NOMO-1 (cell line): ENCODE results near the gene CASTOR1.

ENCODE experiments used
- DNase-seq, 2 experiments: peaks; one replicate each; lab custom pipeline; 2025; ENCODE audit not compliant: unreplicated experiment in 2 of 2; lab: John Stamatoyannopoulos, UW

Gene CASTOR1

DNA sequence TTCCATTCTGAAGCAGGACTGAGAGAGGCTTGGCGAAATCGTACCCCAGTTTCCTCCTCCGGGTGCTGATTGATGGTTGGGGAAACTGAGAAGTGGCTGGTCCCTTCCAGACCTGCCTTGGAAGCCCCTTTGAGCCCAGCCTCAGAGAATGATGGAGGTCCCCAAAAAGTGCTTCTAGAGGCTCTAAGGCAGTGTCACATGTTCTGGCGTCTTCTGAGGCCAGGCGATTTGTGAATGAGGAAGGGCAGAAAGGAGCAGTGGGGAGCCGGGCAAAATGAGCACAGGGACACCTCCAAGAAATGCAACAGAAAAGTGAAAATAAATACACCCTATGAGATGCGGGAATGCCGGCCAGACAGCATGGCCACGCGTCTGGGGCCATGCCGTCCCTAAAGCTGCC lies 41.7 kb downstream of the CASTOR1 start:
- no peak for DNase-seq

DNA sequence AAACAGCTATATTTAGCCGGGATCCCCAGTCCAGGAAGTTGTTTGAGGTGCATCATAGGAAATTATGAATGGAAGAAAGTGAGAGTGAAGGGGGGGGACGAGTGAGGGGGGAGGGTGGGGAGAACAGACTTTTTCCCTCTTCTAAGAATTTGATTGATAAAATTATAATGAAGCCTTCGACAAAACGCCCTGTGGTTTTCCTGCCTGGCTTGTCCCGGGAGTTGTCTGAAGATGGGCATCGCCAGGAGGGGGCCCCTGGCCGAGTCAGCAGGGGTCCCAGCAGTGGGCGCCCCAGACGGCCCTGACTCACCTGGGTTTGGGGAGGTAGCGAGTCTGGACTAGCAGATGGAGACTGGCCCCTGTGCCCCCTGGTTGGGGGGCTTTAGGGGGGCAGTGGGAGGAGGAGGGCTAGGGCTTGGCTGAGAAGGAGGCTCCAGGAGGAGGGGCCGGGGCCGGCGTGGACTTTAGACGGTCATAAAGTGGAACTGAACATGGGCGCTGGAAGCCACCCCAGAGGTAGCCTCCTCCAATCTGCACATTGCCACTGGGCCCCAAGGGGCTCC lies 42.4 kb downstream of the CASTOR1 start:
- no peak for DNase-seq

DNA sequence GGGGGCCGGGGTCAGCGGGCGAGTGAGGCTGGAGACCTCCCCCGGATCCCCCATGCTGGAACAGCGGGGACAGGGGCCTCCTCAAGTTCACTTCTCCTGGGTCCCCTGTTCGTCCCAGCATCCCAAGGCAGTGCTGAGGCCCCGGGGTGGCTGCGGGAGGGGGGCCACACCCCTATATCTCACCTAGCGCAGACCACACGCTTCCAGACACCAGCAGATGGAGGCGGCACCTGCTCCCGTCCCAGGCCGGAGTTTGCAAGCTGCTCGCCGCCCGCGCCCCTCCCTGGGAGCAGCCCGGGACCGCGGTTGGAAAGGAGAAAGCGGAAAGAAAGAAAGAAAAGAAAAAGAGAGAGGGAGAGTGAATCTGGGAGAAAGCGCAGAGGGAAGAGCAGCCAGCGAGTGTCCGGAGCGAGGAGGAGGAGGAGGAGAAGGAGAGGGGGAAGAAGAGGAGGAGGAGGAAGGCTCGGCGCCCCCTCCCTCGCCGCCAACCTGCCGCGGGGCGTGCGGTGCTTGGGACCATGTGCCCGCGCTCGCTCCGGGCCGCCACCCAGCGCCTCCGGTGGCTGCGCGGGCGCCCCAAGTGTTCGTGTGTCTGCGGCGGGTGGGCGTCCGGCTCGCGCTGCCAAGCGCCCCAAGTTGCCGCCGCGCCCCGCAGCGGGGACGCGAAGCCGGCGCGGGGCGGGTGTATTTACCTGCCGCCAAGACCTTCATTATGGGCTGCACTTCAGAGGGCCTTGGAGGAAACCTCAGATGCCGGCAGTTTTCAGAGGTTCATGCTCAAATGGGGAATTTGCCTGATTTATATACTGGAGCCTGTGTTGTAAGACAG lies 43.1 kb downstream of the CASTOR1 start, which contains the start of gene LIF:
LIF (minus strand) TSS at position 775 of the 829 bp plus-strand sequence; CDS start at position 711, 64 bp downstream.
- peak; percentile 24 to 52 for DNase-seq

DNA sequence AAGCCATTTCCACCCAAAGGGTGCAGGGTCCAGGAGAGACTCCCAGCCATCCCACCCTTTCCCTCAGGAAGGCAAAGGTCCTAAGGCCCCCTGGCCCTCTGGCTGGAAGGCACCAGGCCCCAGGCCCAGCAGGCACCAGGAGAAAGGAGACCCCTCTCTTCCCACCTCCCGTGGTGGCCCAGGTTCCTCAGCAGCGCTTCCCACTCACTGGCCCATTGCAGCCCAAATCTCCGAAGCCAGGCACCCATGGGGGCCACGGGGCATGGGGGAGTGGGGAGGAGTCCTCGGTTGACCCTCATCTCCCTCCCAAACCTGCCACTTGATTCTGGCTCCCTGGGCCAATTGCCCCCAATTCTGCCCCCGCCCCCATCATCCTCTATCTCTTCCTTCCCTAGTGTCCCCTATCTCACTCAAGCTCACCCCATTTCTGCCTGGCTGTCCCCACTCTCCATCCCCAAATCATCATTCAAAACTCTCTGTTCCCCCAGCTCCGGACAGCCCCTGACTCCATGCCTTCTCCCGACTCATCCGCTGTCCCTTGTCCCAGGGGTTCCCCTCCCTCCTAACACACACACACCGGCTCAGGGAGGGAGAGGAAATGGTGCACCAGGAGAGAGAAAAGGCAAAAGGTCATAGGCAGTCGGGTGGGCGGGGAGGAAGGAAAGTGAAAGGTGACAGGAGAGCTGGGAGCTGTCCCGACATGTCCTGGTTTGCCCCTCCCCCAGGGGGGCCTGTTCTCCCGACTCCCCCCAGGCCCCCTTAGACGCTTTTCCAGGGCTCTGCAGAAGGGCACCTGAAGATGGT lies 43.9 kb downstream of the CASTOR1 start:
- no peak for DNase-seq

DNA sequence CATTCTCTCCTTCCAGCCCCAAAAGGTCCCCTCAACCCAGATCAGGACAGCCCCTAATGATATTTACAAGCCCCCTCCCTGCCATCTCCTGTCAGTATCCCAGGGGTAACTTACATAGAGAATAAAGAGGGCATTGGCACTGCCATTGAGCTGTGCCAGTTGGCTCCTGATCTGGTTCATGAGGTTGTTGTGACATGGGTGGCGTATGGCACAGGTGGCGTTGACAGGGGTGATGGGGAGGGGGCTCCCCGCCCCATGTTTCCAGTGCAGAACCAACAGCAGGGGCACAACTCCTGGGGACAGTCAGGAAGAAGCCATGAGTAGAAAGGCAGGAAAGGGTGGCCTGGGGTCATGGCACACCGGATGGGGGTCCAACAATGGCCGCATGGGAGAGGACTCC lies 44.7 kb downstream of the CASTOR1 start:
- DNase-seq: no peak

DNA sequence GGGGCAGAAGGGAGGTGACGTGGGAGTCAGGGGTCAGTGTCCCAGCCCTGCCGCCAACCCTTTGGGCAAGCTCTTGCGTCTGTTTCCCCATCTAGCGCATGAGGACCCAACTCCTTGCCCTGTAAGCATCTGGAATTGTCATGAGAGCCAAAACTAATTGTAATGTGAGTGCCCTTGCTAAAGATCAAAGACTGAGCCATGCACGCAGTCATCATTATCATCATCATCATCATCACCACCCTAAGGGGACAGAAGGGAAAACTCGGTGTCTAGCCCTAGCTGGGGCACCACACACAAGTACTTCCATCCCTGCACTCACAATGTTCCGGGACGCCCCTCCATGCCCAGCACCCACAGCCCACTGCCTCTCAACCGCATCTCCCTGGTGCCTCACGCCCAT lies 45.2 kb downstream of the CASTOR1 start:
- DNase-seq: no peak

DNA sequence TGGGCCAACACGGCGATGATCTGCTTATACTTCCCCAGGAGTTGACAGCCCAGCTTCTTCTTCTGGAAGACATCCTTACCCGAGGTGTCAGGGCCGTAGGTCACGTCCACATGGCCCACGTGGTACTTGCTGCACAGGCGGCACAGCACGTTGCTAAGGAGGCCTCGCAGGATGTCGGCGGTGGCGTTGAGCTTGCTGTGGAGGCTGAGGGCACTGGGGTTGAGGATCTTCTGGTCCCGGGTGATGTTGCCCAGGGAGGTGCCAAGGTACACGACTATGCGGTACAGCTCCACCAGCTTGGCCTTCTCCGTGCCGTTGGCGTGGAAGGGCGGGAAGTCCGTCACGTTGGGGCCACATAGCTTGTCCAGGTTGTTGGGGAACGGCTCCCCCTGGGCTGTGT lies 45.6 kb downstream of the CASTOR1 start:
- no peak for DNase-seq

- no peak for DNase-seq
These were observed 47.5 kb downstream of the CASTOR1 start for GRCh38 chr22:30241576-30242371.

GRCh38 chr22:30240541-30241417 lies 48.5 kb downstream of the CASTOR1 start:
- peak; percentile 11 to 26 for DNase-seq

DNA sequence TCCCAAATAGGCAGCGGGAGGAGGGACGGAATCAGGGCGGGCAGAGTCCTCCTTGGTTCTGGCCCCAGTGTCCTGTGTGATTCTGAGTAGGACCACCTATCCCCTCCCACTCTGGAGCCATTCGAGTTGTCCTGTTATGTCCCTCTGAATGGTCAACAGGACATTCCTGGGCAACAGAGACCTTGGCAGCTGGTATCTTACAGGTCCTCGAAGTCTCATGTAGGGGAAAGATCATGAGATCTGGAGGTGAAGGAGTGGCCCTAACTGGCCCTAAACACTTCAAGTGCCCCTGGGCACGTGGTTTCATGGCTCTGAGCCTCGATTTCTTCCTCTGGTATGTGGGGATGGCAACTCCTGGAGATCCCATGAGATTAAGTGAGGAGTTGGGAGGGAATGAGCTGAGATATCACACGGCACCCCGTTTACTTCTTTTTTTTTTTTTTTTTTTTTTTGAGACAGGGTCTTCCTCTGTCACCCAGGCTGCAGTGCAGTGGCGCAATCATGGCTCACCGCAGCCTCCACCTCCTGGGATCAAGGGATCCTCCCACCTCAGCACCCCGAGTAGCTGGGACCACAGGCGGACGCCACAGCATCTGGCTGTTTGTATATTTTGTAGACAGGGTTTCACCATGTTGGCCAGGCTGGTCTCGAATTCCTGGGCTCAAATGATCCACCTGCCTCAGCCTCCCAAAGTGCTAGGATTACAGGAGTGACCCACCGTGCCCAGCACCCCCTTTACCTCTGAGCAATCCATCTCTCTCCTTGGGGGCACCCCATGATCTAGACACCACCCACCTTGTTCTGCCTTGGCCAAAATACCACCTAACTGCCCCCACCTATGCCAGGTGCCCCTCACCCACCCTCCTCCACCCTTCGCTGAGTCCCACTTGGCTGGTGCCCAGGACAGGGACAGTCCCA lies 49.6 kb downstream of the CASTOR1 start:
- DNase-seq: no peak

- no peak for DNase-seq
These were observed 50.4 kb downstream of the CASTOR1 start for GRCh38 chr22:30238661-30239487.

DNA sequence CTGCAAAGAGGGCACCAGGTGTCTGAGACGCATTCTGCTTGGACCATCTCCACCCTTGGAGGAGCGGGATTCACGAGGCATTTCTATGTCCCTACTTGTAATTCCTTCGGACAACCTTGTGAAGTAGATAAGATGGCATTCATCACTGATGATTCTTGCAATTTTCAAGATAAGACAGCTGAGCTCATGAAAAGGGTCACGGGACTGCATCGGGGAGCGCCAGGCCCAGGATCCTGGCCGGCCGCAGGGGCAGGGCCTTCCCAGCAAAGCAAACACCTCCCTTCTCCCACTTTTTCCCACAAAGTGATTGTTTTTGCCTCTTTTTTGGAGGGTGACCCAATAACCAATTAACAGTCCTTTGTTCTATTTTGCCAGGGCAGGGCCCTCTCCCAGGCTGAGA lies 51.2 kb downstream of the CASTOR1 start:
- DNase-seq: no peak

DNA sequence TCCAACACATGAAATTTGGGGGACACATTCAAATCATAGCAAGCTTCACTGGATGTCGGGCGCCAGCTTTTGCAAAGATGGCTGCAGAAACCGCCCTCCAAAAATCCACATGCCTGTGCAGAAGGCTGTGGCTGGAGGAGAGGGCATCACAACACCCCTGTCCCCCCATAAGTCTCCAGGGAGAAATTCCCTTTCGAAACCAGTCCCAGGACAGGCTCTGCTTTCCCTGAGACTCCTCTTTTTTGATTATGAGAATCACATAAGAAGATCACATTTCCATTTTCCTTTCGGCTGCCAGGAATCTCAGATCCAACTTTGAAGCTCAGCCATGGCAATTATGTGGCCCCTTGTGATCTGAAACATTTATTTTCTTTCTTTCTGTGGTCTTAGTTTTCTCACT lies 52.4 kb downstream of the CASTOR1 start:
- no peak for DNase-seq

DNA sequence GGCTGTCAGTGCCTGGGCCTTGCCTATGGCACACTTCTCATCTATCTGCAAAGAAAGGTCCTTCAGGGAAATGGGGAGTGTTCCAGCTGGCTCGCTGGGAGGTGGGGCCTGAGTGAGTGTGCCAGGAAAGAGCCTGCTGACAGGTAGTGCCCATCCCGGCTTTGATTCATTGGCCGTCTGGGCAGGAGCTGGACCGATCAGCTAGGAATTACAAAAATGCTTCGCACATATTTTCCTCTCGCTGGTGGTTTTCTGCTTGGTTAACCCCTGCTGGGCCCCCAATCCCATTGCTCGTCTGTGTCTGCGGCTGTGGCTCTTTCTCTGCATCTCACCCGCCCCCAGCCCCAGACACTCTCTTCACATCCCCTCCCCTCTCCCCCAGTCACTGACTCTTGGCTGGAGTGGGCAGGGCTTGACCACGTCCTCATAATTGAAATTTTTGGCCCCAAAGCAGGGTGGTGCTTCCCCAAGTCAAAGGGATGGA lies 53.6 kb downstream of the CASTOR1 start:
- no peak for DNase-seq
